CD4-positive, alpha-beta T cell treated with Interleukin-6 for 4 hours (primary cell): Measurements from ENCODE around the gene CRHR1.
A peak's percentile ranks its signal among the peaks of the same experiment; 100 is the strongest.

Experiments used
- DNase-seq: peaks from one replicate; pipeline ENCODE4 v3.0.0-alpha.2; 2020; ENCODE audit warnings: mixed read lengths

Gene CRHR1

DNA sequence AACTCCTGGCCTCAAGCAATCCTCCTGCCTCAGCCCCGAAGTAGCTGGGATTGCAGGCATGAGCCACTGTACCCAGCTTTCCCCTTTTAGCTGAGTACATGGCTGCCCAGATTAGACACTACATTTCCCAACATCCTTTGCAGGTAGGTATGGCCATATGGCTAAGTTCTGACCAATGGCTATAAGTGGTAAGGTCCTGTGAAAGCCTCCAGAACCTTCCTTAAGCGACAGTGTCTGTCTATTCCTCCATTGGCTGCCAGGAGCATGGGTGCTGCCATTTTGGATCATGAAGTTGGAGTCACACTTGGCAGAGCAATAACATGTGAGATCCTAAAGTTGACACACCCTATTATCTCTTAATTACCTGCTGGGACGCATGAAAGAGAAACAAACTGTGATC lies 24.4 kb upstream of the CRHR1 start:
- DNase-seq = no peak

DNA sequence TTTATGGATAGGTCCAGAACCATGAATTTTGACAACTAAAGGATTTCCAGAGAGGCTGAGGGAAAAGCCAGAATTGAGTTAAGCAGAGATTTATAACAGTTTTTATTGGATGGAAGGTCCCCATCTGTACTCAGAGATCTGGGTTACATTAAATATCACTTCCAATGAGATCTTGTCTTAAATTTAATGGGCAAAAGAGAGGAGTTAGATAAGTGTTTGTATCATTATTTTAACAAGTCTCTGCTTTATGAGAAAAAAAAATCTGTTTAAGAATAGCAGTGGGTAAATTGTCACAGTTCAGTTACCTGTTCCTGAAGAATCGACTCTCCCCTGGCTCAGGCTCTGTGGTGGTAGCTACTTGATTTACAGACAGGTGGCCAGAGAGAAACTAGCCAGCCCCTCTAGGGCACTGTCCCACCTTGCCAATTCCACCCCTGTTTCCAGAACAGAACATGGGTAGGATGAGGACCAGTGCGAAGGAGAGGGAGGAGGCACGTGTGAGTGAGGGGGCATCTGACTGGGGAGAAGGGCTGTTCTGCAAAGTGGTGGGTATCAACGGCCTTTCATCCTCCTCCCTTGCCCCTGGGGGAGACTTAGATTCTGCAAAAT lies 22.1 kb upstream of the CRHR1 start:
- no peak for DNase-seq

DNA sequence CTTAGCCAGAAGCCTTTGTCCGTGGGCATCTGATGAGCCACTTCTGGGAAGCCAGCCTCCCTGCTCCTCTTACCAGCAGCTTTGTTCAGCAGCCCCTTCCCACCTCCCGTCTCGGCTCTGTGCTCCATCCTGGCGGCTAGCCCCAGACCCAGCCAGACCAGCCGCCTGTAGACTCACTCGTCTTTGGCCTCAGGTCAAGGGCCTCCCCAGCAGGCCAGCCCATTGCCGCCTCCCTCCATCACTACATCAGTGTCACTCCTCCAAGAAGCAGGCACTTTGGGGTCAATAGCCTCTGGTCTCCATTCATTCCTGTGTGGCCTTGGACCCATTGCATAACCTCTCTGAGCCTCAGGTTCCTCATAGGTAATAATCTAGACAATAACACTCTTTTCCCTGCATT lies 20.9 kb upstream of the CRHR1 start:
- DNase-seq = no peak

DNA sequence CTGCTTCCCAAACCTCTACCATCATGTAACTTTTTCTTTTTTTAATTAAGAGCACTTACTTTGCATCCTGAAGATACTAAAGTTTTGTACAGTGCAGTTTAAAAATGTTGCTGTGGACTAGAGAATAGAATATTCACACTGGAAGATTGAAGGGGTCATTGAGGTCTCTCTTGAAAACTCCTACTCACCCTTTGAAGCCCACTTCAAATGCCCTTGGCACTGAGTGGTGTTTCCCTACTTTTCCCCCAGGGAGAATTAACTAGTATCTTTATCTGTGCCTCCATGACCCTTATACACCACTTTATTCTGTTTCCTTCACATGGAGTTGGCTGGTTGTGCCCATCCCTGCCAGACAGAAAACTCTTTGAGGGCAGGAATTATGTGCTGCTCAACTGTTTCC lies 19.6 kb upstream of the CRHR1 start:
- DNase-seq = no peak

DNA sequence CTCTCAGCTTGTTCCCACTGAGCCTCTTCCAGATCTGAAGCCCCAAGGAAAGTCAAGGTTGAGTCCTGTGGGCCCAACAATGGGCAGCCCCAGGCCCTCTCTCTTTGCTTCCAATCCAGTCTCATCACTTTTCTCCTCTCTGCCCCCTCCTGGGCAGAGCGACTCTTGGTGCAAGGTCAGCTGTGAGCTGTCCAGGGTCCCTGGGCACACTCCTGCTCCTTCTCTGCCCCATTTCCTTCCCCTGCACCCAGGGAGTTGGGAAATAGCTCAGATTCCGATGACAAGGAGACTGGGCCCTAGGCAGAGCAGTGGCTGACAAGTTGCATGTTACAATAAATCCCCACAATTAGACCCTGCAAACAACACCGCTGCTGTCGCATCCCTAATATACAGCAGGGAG lies 16.1 kb upstream of the CRHR1 start:
- no peak for DNase-seq

DNA sequence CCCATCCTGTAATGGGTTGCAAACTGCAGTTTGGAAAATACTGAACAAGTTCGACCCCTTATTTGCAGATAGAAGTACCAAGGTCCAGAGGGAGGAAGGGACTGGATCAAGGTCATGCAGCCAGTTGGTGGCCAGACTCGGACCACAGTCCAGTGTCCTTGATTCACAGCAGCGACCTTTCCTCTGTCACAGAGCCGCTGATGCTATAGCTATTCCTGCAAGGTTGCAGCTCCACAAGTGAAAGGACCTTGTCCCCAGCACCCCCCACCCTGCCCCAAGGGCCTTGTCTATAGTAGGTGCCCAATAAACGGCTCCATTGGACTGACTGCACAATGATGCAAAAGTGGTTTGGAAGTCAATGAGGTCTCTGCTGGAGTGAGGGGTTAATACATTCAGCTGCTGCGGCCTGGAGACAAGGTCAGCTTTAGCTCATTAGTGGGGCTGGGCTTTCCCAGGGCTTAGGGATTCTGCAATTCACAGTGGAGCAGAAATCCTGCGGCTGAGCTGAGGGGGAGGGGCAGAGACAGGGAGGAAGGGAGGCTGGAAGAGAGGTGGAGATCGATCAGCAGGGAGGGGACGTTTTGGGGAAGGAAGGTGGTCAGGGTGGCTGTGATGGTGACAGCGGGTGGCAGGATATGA lies 13.4 kb upstream of the CRHR1 start:
- no peak for DNase-seq

DNA sequence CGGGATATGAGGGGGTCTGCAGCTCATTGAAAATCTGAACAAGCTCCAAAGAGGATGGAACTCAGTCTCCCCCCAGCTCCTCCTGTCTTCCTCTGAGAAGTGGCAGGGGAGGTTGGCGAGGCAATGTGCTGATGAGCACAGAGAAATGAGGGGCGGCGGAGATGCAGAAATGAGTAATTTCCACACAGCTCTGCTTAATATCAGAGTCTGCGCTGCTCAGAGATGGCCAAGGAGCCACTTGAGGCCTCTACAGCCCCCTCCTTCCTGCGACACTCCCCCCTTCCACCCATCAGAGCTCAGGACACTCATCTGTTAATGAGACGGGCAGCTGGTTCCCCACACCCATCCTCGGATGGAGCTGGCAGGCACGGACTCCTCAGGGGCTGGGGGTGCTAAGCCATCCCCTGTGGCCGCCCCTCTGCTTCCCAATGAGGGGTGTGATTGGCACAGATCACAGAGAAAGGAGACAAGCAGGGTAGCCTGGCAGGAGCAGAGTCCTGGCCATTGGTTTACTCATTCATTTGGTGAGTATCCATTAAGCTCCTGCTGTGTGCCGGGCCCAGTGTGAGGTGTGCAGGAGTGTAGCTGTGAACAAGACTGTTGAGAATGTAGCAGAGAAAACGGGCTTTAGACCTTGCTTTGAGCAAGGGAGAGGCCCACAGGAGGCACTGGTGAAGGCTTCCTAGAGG lies 12.7 kb upstream of the CRHR1 start:
- DNase-seq = no peak

DNA sequence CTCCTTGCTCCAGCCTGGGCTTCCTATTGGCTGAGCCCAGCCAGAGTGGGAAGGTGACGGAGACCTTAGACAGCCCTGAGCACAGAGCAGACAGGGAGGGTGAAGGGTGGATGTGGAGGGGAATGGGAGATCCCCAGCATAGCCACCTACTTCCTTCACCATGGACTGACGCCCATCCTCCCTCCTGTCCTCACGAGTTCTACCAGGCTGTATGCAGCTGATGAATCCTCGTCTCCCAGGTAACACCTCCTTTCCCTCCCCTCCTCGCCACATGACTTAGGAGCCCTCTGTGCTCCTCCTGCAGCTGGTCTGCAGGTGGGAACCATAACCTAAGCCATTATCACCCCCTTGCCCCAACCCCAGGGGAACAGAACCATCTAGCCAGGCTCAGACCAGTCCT lies 9.0 kb upstream of the CRHR1 start:
- no peak for DNase-seq

DNA sequence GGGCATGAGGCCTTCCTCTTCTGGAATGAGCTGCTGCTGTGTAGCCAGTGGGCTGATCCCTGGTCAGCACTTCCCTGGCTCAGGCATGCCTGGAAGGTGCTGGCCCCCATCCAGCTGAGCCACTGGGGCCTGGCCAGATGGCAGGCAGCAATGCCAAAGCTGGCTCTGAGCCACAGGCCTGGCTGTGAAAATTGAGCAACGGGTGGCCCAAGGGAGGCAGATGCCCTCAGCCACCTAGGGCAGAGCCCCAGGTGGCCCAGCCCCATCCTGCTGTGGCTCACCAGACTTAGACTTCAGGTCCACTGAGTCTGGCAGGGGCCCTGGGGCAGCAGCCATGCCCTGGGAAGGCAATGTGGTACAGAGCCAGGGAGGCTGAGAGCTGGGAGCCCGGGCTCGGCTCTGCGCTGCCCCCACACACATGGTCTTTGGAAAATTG lies 8.5 kb upstream of the CRHR1 start:
- no peak for DNase-seq

DNA sequence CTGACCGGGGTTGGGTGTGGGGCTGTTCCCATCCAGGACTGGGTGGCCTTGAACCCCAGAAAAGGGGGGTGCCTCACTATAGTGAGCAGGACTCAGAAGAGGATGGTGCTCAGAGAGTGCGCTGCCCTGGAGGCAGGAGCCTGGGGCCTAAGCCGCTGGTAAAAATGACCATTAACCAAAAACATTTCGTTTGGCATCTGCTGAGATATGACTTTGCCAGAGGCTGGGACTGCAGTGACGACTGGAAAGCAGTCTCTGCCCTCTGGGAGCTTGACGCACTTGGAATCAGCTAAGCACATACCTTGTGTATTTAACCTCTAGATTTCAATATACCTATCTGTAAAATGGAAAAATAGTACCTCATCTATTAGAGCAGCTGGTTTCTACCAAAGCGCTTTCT lies 7.2 kb upstream of the CRHR1 start:
- DNase-seq = no peak

DNA sequence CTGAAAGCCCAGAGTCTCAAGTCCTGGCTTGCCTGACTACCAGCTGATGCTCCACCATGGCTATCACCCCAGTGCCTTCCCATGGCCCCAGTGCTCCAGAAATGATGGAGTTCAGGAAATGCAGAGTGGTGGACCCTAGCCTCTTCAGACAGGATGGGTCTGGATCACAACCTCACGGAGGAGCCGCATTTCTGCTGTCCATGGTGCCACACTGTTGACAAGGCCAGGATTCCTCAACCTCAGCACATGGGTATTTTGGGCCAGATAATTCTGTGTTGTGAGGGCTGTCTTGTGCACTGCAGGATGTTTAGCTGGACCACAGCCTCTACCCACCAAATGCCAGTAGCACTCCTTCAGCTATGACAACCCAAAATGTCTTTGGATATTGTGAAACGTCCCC lies 6.7 kb upstream of the CRHR1 start:
- DNase-seq = no peak

DNA sequence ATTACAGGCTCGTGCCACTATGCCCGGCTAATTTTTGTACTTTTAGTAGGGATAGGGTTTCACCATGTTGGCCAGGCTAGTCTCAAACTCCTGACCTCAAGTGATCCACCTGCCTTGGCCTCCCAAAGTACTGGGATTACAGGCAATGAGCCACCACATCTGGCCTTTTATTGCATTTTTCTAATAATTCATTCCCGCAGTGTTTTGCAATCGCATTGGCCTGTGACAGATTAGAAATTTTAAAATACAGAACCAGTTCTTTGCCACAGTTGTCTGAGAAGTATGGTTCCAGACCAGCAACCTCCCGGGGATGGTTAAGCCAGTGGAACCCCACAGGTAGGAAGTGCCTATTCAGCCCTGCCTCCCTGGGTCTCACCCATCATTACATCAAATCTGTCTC lies 3.2 kb upstream of the CRHR1 start:
- no peak for DNase-seq

DNA sequence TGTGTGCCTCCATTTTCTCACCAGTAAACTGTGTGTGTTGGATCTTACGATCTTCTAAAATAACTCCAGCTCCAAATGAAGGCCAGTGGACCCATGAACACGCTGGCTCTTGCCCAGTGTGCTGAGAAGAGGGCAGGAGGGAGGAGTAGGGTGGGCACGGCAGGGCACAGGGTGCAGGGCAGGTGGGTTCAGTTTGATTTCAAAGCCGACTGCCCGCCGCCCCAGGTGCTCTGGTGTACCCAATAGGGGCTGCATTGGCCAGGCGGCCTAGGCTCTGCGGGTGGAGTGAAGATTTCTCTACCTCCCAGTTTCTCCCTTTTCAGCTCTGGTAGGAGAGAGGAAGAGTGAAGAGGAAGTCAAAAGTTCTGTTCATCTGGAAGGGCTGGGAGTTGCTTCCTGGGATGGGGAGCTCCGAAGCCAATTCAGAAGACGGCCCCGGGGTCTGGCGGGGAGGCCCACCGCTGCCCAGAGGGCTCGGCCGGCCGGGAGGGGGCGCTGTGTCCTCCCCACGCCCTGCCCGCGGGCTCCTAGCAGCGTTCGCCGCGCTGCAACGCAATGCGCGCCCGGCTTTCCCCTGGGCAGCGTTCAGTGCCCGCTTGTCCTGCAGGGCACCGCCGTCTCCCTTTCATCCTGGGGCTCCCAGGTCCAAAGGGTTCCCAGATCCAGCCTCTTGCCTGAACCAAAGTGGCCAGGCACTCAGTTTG lies 1.1 kb upstream of the CRHR1 start:
- DNase-seq = peak; percentile 39

DNA sequence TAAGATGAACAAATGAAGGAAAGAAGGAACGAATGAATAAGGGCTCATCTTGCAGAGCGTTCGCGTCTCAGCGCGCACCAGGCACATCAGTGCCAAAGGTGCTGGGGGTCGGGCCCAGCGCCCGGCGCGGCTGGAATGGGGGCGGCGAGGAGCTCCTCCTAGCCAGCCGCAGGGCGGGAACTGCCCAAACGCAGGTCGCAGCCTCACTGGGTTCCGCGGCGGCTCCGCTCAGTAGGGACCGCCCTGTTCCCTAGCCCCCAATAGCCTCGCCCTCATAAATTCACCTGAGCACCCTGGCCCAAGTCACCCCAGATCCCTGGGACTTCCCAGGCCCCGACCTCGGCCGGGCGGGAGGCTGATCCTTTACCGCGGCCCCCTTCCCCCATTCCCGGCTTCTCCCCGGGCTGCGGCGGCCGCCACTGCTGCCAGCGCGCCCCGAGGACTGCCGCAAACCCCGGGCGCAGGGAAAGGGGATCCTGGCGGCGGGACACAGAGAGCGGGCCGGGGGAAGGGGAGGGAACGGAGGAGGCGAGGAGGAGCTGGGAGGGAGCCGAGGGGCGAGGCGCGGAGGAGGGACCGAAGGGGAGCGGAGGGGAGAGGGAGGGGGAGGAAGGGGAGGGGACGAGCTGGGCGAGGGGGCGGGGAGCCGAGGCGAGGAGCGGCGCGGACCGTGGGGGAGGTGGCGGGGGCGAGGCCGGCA lies 377 bp upstream of the CRHR1 start:
- peak; percentile 34 for DNase-seq

DNA sequence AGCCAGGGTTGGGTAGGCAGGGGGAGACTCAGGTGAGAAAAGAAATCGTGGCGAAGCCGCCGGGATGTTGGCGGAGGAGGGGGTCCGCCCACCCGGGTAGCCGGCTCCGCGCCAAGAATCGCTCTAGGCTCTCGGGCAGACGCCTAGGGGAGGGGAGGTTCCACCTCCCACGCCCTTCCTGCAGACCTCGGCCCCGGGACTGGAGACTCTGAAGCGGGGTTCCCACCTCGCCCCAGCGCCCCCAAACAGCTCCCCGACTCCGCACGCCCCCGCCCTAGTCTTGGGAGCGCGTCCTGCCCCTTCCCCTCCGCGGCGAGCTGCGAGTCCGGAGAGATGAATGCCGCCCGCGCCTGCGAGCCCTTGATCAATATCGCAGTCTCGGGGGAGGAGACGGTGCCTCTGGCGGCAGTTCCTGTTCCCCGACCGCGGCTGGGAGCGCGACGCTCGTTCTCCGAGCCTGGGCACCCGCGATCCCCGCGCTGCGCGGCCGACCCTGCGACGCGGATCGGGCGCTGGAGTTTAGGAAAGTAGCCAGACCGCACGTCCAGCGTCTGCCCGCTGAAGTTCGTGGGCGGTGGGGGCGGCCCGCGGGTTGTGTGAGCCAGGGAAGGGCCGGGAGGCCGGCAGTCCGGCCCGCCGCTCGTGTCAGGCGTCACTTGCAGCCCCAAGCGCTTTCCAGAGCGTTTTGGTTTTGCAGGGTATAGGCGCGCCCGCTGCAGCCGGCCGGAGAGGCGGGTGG lies 790 bp downstream of the CRHR1 start:
- peak; percentile 49 for DNase-seq

DNA sequence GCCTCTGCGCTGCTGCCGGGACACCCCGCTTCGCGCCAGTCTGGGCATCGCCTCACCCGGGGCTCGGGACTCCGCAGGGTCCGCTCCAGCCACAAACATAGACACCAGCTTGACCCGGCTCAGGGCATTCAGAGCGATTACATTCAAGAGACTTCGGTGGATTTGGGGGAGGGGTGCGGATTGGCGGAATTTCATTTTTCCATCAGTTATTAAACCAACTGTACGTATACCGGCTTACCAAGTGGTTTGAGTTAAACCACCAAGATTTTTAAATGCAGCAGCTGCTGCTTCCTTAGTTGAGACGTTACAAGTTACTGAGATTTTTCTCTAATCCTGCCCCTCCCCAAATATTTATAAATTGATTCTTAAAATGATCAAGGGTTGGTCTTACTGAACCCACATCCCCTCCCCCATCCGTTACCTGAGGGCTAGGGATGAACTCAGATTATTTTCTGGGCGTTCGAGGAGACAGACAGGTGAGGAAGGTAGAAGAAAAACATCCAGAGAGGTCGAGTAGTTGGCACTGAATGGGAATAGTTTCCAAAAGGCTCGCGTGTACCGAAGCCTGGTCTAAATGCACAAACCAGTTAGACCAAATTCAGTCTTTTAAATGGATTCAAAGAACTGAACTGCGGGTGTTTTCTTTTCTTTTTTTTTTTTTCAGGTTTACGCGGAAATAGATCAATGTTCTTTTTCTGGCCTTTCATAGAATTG lies 1.5 kb downstream of the CRHR1 start:
- no peak for DNase-seq

DNA sequence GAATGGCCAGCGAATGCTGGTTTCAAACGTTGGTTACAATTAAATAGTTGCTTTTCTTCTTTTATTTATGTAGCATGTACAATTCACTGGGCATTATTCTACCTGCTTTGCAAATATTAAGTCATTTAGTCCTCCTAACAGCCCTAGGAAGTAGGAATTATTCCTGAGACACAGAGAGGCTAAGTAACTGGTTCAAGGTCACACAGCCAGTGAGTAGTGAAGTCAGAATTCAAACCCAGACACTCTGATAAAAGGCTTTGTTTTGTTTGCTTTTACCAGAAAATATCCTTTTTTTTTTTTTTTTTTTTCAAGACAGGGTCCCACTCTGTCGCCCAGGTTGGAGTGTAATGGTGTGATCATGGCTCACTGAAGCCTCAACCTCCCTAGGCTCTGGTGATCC lies 2.2 kb downstream of the CRHR1 start:
- no peak for DNase-seq

DNA sequence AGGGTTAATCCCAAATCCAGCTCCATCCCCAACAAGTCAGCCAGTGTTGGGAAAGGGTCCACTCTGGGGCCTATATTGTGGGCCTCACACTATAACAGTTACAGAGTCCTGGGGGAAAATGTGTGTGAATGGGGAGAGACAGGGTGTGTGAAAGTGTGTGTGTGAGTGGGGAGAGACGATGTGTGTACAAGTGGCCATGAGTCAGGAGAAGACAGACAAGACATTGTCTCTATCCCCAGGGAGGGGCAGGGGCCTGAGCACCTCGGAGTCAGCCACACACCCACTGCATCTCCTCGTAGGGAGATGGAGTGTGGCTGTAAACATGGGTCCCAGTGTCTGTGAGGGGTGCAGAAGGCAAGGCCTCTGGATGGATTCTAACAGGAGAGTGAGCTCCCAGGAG lies 2.9 kb downstream of the CRHR1 start:
- DNase-seq = no peak

DNA sequence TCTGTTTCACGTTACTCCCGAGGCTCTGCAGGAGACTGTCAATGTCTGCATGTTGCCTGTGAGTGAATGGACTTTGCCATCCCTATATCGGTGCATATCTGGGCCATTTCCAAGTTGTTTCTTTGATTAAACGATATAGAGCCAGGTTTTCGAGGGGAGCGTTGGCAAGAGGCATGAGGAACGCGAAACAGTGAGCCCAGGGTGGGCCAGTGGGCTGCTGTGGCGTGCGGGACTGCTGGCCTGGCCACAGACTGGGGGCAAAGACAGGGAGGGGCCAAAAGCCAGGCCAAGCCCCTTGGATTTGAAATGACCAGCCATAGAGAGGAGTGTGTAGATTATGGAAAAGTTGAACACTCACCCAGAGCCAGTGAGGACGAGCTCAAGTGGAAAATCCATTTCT lies 3.5 kb downstream of the CRHR1 start:
- no peak for DNase-seq

DNA sequence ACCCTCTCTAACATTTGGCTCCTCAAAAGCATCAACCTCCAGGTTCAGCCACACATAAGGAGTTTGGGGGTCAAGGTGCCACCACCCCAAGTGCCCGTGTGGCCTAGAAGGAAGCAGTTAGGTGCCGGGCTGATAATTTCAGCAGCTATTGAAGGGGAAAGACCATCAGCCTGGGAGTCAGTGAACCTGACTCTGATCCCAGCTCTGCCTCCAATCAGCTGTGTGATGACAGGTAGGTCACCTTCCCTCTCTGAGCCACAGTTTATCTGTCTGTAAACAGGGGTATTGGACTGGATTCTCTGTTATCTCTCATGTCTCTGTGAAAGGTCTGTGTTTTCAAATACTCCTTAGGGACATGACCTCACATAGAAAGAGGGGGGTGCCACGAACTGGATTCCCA lies 3.9 kb downstream of the CRHR1 start:
- no peak for DNase-seq

DNA sequence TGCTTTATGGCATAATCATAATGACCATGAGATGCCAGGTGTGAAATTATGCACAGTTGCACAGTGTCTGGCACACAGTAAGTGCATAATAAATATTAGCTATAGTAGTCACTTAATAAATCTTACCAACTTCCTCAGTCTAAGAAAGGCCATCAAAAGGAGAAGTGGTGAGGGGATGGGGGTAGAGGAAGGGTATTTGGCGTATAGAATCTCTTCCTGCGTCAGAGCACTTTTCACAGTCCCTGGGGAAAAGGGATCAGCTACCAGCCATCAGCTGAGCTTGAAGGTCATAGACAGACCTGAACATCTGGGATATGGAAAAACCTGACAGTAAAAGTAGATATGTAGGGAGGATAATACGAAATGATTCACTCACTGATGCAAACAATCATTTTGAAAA lies 5.8 kb downstream of the CRHR1 start:
- no peak for DNase-seq
